Activated CD8-positive, alpha-beta memory T cell treated with anti-CD3 and anti-CD28 coated beads, Interleukin-2, amount 50 U/mL, for 1 hour (primary cell): ENCODE results near the gene PKIG.

Experiments
- DNase-seq: peaks from one replicate; pipeline ENCODE4 v3.0.0-alpha.2; 2020; ENCODE audit errors: extremely low read depth

Gene PKIG

GRCh38 chr20:44619294-44619693 lies 36.9 kb downstream of the PKIG start:
- no peak for DNase-seq

- no peak for DNase-seq
Observed at GRCh38 chr20:44620030-44620429, 37.7 kb downstream of the PKIG start.

- DNase-seq, result no peak
Observed at GRCh38 chr20:44621325-44621724, 38.9 kb downstream of the PKIG start.

GRCh38 chr20:44621939-44622338 lies 39.6 kb downstream of the PKIG start:
- no peak for DNase-seq

GRCh38 chr20:44622501-44623270 lies 40.3 kb downstream of the PKIG start:
- DNase-seq, result no peak

- no peak for DNase-seq
Observed at GRCh38 chr20:44624152-44624551, 41.8 kb downstream of the PKIG start.

- DNase-seq, result no peak
Observed at GRCh38 chr20:44624743-44625271, 42.4 kb downstream of the PKIG start.

GRCh38 chr20:44625361-44625760 lies 43.0 kb downstream of the PKIG start:
- DNase-seq, result no peak

- no peak for DNase-seq
Observed at GRCh38 chr20:44626278-44626677, 43.9 kb downstream of the PKIG start.

- no peak for DNase-seq
Observed at GRCh38 chr20:44627364-44628010, 45.1 kb downstream of the PKIG start.

GRCh38 chr20:44629017-44629385 lies 46.6 kb downstream of the PKIG start:
- DNase-seq, result no peak

GRCh38 chr20:44629542-44629941 lies 47.2 kb downstream of the PKIG start:
- DNase-seq, result no peak

GRCh38 chr20:44630297-44630696 lies 47.9 kb downstream of the PKIG start:
- DNase-seq, result no peak

GRCh38 chr20:44632103-44632752 lies 49.8 kb downstream of the PKIG start:
- DNase-seq, result no peak

- no peak for DNase-seq
Observed at GRCh38 chr20:44633187-44633810, 50.9 kb downstream of the PKIG start.

- DNase-seq, result no peak
Observed at GRCh38 chr20:44633872-44634600, 51.7 kb downstream of the PKIG start.

- DNase-seq, result no peak
Observed at GRCh38 chr20:44635877-44636276, 53.5 kb downstream of the PKIG start.

- DNase-seq, result no peak
Observed at GRCh38 chr20:44637042-44637441, 54.7 kb downstream of the PKIG start.

GRCh38 chr20:44637522-44638372 lies 55.4 kb downstream of the PKIG start:
- DNase-seq, result no peak

GRCh38 chr20:44640522-44640921 lies 58.1 kb downstream of the PKIG start:
- no peak for DNase-seq

- no peak for DNase-seq
Observed at GRCh38 chr20:44641325-44641724, 58.9 kb downstream of the PKIG start.
